ENCODE results near the gene SLC6A12. TPM values are rescaled to one million over a fixed set of nuclear protein-coding genes. Genes with fewer than 3 reads are reported as not detected.
"Not testable (repeated sequence)": the region's sequence is repeated elsewhere in the genome, so short reads cannot be mapped to it uniquely, and the experiment has no call there.

Gene SLC6A12
- total RNA-seq (2014; rRNA removed; shearing (Covaris generic)): 0.57 and 3.4 TPM in 2 replicates

- peak; percentile 61 for DNase-seq (ENCODE audit: low read depth)
Observed at GRCh38 chr12:214003-214741, at the start of gene SLC6A12. TSS of gene SLC6A12 (minus strand) at chr12:214157. CDS start at chr12:209986, 4,171 bp downstream.

DNA sequence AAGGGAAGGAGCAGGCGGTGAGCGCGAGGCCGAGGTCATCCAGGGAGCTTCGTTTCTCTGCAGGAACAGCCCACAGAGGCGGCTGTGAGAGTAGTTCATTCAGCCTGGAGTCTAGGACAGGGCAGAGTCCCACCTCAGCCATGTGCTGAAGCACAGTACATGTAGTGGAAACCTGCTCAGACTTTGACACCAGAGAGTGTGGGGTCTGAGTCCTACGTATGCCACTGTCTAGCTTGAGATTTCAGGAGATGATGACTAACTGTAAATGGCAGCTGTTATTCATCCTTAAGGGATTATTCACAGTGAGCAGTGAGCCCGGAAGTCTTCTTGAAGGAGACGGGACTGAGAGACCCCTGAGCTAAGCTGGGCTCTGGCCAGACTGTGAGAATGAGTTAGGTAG is 49.6 kb upstream of the SLC6A12 start:
- peak; percentile 35 for DNase-seq (ENCODE audit: low read depth)

DNA sequence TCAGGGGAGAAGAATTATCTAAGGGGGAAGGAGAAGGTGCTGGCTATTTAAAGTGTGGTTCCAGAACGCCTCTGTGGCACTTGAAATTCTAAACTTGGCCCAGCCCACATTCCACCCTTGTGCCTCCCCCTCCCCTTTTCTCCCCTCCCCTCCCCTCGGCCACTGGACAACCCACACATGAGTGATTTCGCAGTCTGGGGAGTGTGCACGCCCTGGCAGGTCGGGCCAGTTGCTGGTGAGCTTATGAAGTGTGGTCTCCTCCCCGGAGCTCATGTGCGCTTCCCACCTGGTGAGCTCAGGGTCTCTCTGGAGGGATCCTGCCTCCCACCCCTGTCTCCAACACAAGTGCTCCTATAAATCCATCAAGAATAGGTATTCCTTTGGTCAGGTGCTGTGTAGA is 48.9 kb upstream of the SLC6A12 start, which contains the start of gene SLC6A13:
SLC6A13 (minus strand) TSS at position 20 of the 400 bp plus-strand sequence. CDS start 2,784 bp downstream, outside the sequence.
- no peak for DNase-seq (ENCODE audit: low read depth)

- DNase-seq (ENCODE audit: low read depth): no peak
Observed at GRCh38 chr12:262113-262512, 48.2 kb upstream of the SLC6A12 start.

- DNase-seq (ENCODE audit: low read depth): no peak
Observed at GRCh38 chr12:257521-258321, 43.8 kb upstream of the SLC6A12 start.

DNA sequence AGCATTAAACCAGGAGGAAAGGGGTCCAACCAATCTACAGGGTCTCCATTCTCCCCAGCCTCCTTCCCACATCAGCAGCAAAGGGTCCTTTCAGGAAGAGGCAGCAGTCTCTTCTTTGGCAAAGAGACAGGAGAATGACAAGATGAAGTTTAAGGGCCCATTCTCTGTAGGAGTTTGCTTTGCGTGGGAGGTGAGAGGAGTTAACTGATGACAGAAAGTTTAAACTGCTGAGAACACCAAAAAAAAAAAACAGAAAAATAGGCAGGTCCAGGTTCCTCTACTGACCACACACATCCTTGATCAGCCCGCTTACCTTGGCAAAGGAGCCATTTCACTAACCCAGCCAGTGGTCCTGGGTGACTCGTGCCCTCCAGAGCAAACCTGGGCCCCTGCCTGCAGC is 43.0 kb upstream of the SLC6A12 start:
- no peak for DNase-seq (ENCODE audit: low read depth)

DNA sequence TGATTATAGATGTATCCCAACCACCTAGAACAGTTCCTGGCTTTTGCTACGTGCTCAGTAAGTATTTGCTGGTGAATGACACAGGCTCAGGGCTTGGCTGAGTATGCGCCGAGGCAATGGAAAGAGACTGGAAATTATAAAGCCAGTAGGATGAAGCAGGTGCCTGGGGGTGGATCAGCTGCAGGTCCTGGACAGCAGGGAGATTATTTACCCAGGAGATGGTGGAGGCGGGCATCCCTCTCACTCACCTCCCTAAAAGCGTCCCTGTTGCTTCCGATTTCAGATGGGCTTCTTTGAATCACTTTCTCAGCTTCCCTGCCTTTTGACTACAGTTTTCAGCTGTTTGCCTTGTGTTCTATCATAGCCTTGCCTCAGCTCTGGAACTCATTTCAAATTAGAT is 42.3 kb upstream of the SLC6A12 start:
- DNase-seq (ENCODE audit: low read depth): no peak

- no peak for DNase-seq (ENCODE audit: low read depth)
Observed at GRCh38 chr12:254912-255311, 41.0 kb upstream of the SLC6A12 start.

DNA sequence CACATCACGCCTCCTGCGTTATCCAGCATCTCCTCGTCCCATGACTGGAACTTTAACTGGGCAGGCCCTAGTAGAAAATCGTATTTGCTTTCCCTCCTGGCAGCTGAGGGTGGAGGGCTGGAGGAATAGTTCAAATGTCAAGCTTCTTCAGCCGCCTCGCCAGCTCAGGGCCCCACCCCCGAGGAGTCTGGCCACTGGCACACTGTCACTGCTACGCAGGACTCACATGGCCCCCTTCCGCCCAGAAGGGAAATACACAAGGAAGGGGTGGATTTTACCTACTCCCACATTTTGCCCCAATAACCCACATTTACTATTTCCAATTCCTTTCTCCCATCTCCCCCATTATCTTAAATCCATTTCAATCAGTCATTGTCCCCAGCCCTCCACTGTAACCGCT is 40.1 kb upstream of the SLC6A12 start:
- no peak for DNase-seq (ENCODE audit: low read depth)

DNA sequence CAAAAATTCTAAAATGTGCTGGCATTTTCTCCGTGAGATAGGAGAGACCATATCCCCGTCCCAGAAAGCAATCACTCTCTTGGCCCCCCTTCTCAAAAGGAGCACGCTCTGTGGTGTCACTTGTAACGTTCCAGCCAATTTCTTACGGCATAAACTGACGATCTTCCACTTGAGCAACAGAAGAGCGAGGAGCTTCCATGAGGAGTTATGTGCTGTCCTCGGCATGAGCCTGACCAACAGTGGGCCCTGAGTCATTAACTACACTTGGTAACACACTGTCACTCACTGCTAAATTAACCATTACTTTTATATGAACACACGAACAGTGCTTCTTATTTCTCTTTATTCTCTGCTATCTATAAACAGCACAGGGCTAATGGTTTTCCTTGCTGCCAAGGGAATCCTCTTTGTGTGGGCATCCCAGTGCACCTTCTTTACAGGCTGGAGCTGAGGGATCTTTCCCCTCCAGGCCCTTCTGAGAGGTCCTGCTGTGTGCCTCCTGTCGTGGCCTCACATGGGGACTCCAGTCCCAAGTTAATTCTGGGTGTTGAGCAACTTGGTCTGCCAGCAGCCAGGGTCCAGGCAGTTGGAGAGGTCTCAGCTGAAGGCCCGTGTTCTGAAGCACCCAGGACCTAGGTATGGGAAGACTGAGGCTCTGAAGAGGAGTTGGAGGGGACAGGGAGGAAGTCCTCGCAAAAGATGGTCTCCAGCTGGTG is 39.3 kb upstream of the SLC6A12 start:
- DNase-seq (ENCODE audit: low read depth): no peak

DNA sequence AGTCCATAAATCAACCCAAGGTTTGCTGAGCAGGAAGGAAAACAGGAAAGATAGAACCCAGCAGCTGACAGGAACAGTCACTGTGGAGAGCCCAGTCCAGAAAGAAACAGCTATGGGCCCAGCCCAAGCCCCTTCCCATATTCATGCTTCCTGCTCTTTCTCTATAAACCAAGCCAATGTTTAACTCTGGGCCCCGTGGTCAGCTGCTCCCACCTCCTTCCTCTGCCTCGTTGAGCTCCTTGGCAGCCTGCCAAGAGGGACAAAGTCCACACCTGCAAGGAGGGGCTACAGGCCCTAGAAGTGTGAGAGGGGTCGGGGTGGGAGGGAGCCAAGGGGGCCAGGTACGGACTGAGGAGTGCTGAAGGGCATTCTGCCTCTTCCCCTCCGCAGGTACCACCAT is 38.7 kb upstream of the SLC6A12 start:
- DNase-seq (ENCODE audit: low read depth): no peak

DNA sequence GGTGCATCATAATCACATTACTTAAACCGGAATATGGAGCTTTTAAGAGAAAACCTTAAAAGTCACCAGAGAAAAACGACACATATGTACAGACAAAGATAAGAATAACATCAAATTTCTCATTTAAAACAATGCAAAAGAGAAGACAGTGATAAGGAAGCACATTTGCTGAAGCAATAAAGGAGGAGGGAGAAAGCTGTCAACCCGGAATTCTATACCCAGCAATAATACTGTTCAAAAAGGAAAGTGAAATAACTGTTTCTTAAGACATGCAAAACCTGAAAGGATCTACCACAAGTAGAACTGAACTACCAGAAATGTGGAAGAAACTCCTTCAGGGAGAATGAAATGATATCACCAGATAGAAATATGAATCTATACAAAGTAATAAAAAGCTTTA is 33.3 kb upstream of the SLC6A12 start:
- no peak for DNase-seq (ENCODE audit: low read depth)

- DNase-seq (ENCODE audit: low read depth): no peak
Observed at GRCh38 chr12:243381-243780, 29.4 kb upstream of the SLC6A12 start.

GRCh38 chr12:242496-242895 is 28.5 kb upstream of the SLC6A12 start:
- DNase-seq (ENCODE audit: low read depth): no peak

DNA sequence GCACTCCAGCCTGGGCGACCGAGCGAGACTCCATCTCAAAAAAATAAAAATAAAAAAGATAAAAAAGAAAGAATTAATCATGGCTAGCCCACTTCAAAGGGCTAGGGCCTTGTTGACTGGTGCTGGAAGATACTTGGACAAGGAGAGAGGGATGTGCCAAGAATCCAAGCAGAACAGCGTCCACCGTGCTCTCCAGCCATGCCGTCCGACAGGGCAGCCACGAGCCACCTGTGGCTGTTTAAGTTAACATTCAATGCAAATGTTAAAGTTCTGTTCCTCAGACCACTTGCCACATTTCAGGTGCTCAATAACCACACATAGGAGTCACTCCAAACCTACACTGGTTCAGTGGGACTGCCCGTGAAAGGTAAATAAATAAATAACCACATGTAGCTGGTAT is 27.3 kb upstream of the SLC6A12 start:
- DNase-seq (ENCODE audit: low read depth): no peak

DNA sequence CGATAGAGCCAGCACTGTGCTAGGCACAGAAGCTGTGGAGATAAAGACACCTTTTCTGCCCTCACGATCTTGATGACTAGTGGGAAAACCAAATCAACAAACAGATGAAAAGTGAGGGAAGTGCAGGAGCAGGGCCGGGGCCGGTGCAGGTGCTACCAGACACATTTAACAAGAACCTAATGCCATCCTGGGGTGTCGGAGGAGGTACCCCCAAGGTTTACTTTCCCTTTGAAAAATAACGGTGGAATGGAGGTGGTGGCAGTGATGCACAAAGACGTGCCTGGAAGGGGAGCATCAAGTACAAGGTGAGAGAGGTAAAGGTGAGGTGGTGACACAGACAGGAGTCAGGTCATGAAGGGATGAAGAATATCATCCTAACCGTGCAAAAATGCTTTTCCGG is 26.6 kb upstream of the SLC6A12 start:
- DNase-seq (ENCODE audit: low read depth): no peak

- no peak for DNase-seq (ENCODE audit: low read depth)
Observed at GRCh38 chr12:238736-239398, 24.9 kb upstream of the SLC6A12 start.

DNA sequence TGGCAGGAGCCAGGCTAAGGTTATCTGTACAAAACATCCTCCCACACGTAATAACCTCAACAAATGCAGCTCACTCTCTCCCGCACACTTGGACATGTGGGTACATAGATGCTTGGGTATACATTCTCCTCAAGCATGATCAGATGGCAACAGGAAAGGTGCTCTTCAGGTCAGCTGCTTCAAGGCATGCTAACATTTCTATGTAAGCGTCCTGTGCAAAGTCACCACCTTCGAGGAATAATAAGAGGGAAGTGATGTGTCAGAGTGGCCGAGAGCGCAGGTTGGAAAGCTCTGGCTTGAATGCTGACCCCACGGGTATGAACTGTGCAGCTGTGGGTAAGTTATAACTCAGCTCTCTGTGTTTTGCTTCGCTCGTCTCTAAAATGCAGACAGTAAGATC is 24.2 kb upstream of the SLC6A12 start:
- no peak for DNase-seq (ENCODE audit: low read depth)

DNA sequence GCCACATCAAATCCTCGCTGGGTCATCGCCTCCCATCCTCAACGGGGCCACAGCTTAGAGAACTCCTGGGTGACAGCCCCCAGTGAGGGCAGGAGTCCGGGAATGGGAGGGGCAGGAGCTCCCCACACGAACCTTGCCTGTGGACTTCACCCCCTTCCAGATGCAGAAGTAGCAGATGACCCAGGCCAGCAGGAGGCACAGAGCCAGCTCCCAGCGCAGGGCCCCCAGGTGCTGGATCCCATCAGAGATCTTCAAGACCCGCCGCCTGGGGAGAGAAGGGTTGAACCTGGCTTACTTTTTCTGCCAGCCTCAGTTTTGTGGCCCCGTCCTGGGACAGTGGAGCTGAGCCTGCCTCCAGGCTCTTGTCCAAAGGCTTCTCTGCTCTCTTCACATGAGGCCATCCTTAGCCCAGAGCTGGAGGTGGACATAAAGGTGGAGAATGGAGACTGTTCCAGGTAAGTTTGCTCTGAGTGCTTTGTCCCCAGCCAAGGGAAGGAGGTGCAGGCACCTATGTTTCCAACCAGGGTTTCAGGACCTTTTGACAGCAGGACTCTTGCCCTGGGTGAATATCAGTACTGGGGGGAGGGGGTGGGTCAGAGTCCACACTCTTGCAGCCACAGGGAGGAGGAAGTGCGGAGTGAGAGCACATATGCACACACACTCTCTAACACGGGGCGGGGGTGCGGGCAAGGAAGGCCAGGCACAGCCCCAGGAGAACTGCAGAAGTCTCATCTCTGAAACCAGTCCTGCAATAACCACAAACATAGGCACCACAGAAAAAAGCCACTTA is 23.3 kb upstream of the SLC6A12 start:
- no peak for DNase-seq (ENCODE audit: low read depth)

GRCh38 chr12:236445-236844 is 22.5 kb upstream of the SLC6A12 start:
- no peak for DNase-seq (ENCODE audit: low read depth)

DNA sequence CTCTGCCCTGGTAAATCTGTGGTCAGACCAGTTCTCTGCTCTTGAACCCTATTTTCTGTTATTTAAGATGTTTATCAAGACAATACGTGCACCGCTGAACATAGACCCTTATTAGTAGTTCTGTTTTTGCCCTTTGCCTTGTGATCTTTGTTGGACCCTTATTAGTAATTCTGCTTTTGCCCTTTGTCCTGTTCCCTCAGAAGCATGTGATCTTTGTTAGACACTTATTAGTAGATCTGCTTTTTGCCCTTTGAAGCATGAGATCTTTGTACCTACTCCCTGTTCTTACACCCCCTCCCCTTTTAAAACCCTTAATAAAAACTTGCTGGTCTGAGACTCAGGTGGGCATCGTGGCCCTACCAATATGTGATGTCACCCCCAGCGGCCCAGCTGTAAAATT is 22.0 kb upstream of the SLC6A12 start:
- DNase-seq (ENCODE audit: low read depth): not testable (repeated sequence)
